IPS-20b (cell line): ENCODE data around the gene PARD3.

Source experiments
- H3K27ac ChIP-seq: one replicate; pipeline ENCODE4 v1.5.1; 2013; ENCODE audit warnings: low read length
- H3K27me3 ChIP-seq: 2 replicates; pipeline ENCODE4 v1.6.1; 2013; ENCODE audit warnings: mild to moderate bottlenecking, low read length, inconsistent platforms; ENCODE audit not compliant: insufficient read depth
- H3K36me3 ChIP-seq: 2 replicates; pipeline ENCODE4 v1.6.1; 2013; ENCODE audit warnings: low read depth, mild to moderate bottlenecking, inconsistent platforms, low read length, moderate library complexity; ENCODE audit not compliant: insufficient read depth
- H3K4me1 ChIP-seq: 2 replicates; pipeline ENCODE4 v1.6.1; 2013; ENCODE audit warnings: mild to moderate bottlenecking, control low read depth, inconsistent platforms, low read length, moderate library complexity; ENCODE audit not compliant: insufficient read depth
- H3K4me3 ChIP-seq: 2 replicates; pipeline ENCODE4 v1.5.1; 2013; ENCODE audit warnings: mild to moderate bottlenecking, low read length, inconsistent platforms
- H3K9ac ChIP-seq: 2 replicates; pipeline ENCODE4 v1.6.1; 2013; ENCODE audit warnings: low read depth, mild to moderate bottlenecking, inconsistent platforms, low read length, moderate library complexity
- H3K9me3 ChIP-seq: 2 replicates; pipeline ENCODE4 v1.6.1; 2013; ENCODE audit warnings: mild to moderate bottlenecking, low read depth, low read length, inconsistent platforms; ENCODE audit not compliant: insufficient read depth

PARD3 gene

DNA sequence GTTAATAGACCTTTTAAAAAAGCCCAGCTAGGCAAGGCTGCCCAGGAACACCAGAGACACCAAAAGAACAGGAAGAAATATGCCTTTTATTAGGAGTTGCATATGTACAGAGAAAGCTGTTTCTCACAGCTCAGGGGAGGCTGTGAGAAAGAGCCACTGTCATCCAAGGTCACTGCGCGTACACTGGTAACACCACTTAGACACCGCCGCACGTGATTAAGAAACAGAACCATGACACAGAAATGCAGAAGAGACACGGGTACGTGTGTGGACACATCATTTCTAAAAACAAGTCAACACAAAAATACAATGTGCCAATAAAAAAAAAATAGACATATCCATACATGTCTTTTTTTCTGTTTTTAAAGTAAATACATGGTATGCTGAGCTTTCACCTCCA is 705.6 kb downstream of the PARD3 start:
- Histone ChIP-seq H3K9ac (no peak overlapping the region), H3K9me3 (no peaks in the 10 kb centered on the region), H3K27ac (no peak overlapping the region), H3K4me3 (no peak overlapping the region), H3K27me3 (no peaks in the 10 kb centered on the region), H3K36me3 (no peaks in the 10 kb centered on the region), H3K4me1 (peaks cover 9% of the 10 kb centered on the region; the same call in 1 of the 2 replicates)

DNA sequence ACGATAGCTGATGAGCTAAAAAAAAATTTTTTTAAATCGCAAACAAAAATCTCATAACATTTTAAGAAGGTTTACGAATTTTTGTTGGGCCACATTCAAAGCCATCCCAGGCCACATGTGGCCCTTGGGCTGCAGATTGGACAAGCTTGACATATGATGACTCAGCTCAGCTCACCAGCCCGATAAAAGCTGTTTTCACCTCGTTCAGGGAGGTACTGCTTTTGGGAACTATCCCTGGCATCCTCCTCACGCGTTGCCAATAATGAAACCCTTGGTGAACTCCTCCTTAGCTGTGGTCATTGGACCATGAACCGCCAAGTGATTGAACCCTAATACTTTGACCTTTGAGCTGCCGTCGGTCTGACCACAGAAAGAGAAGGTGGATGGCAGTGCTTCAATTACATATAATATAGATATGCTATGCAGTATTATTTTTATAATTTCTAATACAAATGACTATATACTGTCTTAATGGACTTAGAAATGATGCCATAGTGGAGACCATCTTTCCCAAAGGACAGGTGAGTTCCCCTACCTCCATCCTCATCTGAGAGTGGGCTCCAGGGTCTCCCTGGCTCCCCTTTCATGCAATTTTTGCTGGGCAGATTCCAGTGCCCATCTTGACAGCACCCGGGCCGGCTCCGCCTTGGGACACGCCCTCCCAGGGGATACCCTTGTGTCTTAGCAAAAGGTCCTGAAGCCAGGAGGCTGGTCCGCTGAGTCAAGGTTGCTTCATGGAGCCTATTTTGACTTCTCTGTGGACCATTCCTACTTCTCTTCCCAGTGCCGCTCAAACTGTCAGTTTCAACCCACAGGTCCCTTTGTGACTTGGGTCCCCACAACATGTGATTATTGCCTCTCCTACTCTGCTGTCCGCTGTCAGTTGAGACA is 707.2 kb downstream of the PARD3 start:
- peaks cover 6% of the 10 kb centered on the region; the same call in 1 of the 2 replicates for H3K4me1 ChIP-seq
- H3K36me3 ChIP-seq, result no peaks in the 10 kb centered on the region
- H3K27me3 ChIP-seq, result no peaks in the 10 kb centered on the region

GRCh38 chr10:34106356-34106885 is 708.7 kb downstream of the PARD3 start:
- no peak overlapping the region for H3K27ac ChIP-seq
- H3K9ac ChIP-seq, result no peak overlapping the region
- H3K36me3 ChIP-seq, result no peaks in the 10 kb centered on the region
- H3K27me3 ChIP-seq, result no peaks in the 10 kb centered on the region
- H3K9me3 ChIP-seq, result no peaks in the 10 kb centered on the region
- peaks cover 6% of the 10 kb centered on the region; the same call in 1 of the 2 replicates for H3K4me1 ChIP-seq
- no peak overlapping the region for H3K4me3 ChIP-seq

More for the DNA sequence above, 707.2 kb downstream of the PARD3 start:
- no peak overlapping the region for H3K4me3 ChIP-seq
- no peak overlapping the region for H3K27ac ChIP-seq
- H3K9me3 ChIP-seq, result no peaks in the 10 kb centered on the region
- no peak overlapping the region for H3K9ac ChIP-seq

GRCh38 chr10:34104829-34105572 is 710.1 kb downstream of the PARD3 start:
- Histone ChIP-seq H3K4me1 (peaks cover 6% of the 10 kb centered on the region; the same call in 1 of the 2 replicates), H3K9ac (no peak overlapping the region; the same call in 1 of the 2 replicates), H3K36me3 (no peaks in the 10 kb centered on the region), H3K27me3 (no peaks in the 10 kb centered on the region), H3K4me3 (no peak overlapping the region), H3K9me3 (no peaks in the 10 kb centered on the region), H3K27ac (no peak overlapping the region)

DNA sequence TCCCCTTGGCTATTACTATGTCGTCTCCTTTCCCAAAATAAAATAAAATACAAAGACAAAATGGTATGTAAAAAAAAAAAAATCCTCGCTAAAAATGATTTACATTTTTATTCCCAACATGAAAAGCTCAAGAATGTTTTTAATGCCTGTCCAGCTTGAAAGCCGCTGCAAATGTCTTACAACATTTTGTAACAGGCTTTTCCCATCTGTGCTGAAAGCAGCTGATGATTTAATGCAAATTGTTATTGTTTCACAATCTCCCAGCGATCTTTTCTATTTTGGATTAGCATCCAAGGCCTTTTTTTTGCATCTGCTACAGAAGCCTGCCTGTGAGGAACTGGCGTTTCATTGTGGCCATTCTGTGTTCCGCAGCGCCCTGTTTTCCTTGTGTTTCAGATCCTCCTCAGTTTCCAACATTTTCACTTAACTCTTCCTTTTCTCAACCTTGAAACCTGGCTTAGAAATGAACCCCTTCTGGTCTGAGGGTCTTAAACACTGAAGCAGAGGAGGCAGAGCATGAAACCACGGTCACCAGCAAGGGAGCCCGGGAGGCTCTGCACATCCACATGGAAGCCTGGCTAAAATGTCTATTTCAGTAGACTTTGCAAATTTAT is 712.1 kb downstream of the PARD3 start:
- H3K36me3 ChIP-seq, result no peaks in the 10 kb centered on the region
- H3K9me3 ChIP-seq, result peaks cover 6% of the 10 kb centered on the region; the same call in 1 of the 2 replicates
- no peak overlapping the region for H3K9ac ChIP-seq
- peaks cover 6% of the 10 kb centered on the region; the same call in 1 of the 2 replicates for H3K4me1 ChIP-seq
- no peak overlapping the region for H3K27ac ChIP-seq
- no peaks in the 10 kb centered on the region for H3K27me3 ChIP-seq
- no peak overlapping the region for H3K4me3 ChIP-seq

- Histone ChIP-seq H3K4me1 (peaks cover 6% of the 10 kb centered on the region; the same call in 1 of the 2 replicates), H3K27ac (no peak overlapping the region), H3K36me3 (no peaks in the 10 kb centered on the region), H3K27me3 (no peaks in the 10 kb centered on the region), H3K4me3 (no peak overlapping the region), H3K9me3 (peaks cover 6% of the 10 kb centered on the region; the same call in 1 of the 2 replicates), H3K9ac (no peak overlapping the region)
These were observed 712.8 kb downstream of the PARD3 start for GRCh38 chr10:34102237-34102673.

DNA sequence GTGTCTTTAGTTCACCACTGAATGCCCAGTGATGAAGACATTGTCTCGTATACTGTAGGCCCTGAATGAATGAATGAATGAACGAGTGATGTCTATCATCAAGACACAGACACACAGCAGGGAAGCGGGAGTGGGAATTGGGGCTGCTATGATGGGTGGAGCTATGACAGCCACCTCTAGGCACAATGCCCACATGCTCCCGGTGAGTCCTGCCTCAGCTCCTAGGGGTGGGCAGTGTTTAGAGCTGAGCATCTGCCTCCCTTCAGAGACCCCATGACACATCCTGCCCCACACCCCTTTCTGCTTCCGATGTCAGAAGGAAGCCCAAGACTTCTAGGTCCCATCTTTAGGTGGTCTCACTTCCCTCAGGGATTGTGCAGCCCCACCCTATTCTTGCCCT is 714.1 kb downstream of the PARD3 start:
- no peak overlapping the region for H3K27ac ChIP-seq
- peaks cover 6% of the 10 kb centered on the region; the same call in 1 of the 2 replicates for H3K4me1 ChIP-seq
- no peaks in the 10 kb centered on the region for H3K36me3 ChIP-seq

GRCh38 chr10:34098821-34099567 is 716.1 kb downstream of the PARD3 start:
- Histone ChIP-seq H3K9me3 (peaks cover 6% of the 10 kb centered on the region; the same call in 1 of the 2 replicates), H3K9ac (no peak overlapping the region), H3K4me1 (no peaks in the 10 kb centered on the region), H3K27me3 (no peaks in the 10 kb centered on the region), H3K36me3 (no peaks in the 10 kb centered on the region), H3K4me3 (no peak overlapping the region), H3K27ac (no peak overlapping the region)

More for the DNA sequence above, 714.1 kb downstream of the PARD3 start:
- no peaks in the 10 kb centered on the region for H3K27me3 ChIP-seq
- H3K9me3 ChIP-seq, result peaks cover 6% of the 10 kb centered on the region; the same call in 1 of the 2 replicates
- no peak overlapping the region for H3K4me3 ChIP-seq
- H3K9ac ChIP-seq, result no peak overlapping the region

GRCh38 chr10:34097682-34098081 is 717.4 kb downstream of the PARD3 start:
- Histone ChIP-seq H3K27ac (no peak overlapping the region), H3K4me3 (no peak overlapping the region), H3K27me3 (no peaks in the 10 kb centered on the region), H3K9ac (no peak overlapping the region), H3K9me3 (peaks cover 6% of the 10 kb centered on the region; the same call in 1 of the 2 replicates), H3K36me3 (no peaks in the 10 kb centered on the region), H3K4me1 (no peaks in the 10 kb centered on the region)

- H3K9ac ChIP-seq, result no peak overlapping the region
- no peak overlapping the region for H3K4me3 ChIP-seq
- H3K4me1 ChIP-seq, result no peaks in the 10 kb centered on the region
- H3K9me3 ChIP-seq, result peaks cover 6% of the 10 kb centered on the region; the same call in 1 of the 2 replicates
- H3K27ac ChIP-seq, result no peak overlapping the region
- no peaks in the 10 kb centered on the region for H3K27me3 ChIP-seq
- no peaks in the 10 kb centered on the region for H3K36me3 ChIP-seq
These were observed 720.1 kb downstream of the PARD3 start for GRCh38 chr10:34094961-34095360.
